Liver (tissue), 9 donors: ENCODE measurements around the gene CLUH. TPM values are rescaled to one million over a fixed set of nuclear protein-coding genes. Genes with fewer than 3 reads are reported as not detected.

Experiments
- DNase-seq: peaks from one replicate; pipeline ENCODE4 v3.0.0-alpha.2; 2017; ENCODE audit warnings: low spot score
- H3K27ac ChIP-seq, 2 donors: one replicate each; pipeline ENCODE4 v1.7.0; 2013; ENCODE audit warnings: inconsistent platforms in 2 of 2, low read length in 2 of 2, control low read depth in 1 of 2, low read depth in 1 of 2, mild to moderate bottlenecking in 1 of 2
- H3K27me3 ChIP-seq, 4 donors: one replicate each; pipeline versions ENCODE4 v1.6.1 to v1.7.0; 2013; ENCODE audit warnings: low read length in 3 of 4, inconsistent platforms in 1 of 4, mild to moderate bottlenecking in 1 of 4, moderate library complexity in 1 of 4; ENCODE audit not compliant: control insufficient read depth in 4 of 4, insufficient read depth in 4 of 4
- H3K36me3 ChIP-seq, 4 donors: one replicate each; pipeline versions ENCODE4 v1.6.1 to v1.7.0; 2013; ENCODE audit warnings: low read length in 3 of 4, mild to moderate bottlenecking in 3 of 4, low read depth in 1 of 4, moderate library complexity in 1 of 4; ENCODE audit not compliant: control insufficient read depth in 4 of 4, insufficient read depth in 3 of 4
- H3K4me1 ChIP-seq, 4 donors: one replicate each; pipeline versions ENCODE4 v1.6.1 to v1.7.0; 2013; ENCODE audit warnings: low read length in 3 of 4, mild to moderate bottlenecking in 3 of 4, moderate library complexity in 1 of 4; ENCODE audit not compliant: control insufficient read depth in 4 of 4, insufficient read depth in 4 of 4
- H3K4me3 ChIP-seq, 3 donors: one replicate each; pipeline versions ENCODE4 v1.6.1 to v1.7.0; 2013; ENCODE audit warnings: low read length in 3 of 3, control low read depth in 1 of 3, low read depth in 1 of 3, mild to moderate bottlenecking in 1 of 3
- H3K9ac ChIP-seq, 2 donors: one replicate each; pipeline ENCODE4 v1.7.0; 2013; ENCODE audit warnings: low read length in 2 of 2, mild to moderate bottlenecking in 2 of 2, moderate library complexity in 2 of 2, control low read depth in 1 of 2, low read depth in 1 of 2
- H3K9me3 ChIP-seq, 4 donors: one replicate each; pipeline versions ENCODE4 v1.6.1 to v1.7.0; 2013; ENCODE audit warnings: low read length in 3 of 4; ENCODE audit not compliant: control insufficient read depth in 4 of 4
- EGR1 ChIP-seq, 2 donors: IDR thresholded peaks; 2 replicates each; pipeline ENCODE4 v1.6.1; 2016 to 2018; ENCODE audit warnings: antibody characterized with exemption in 2 of 2, low read depth in 2 of 2
- FOXA2 ChIP-seq: IDR thresholded peaks from 2 replicates; pipeline ENCODE4 v1.6.1; 2016; ENCODE audit warnings: antibody characterized with exemption
- HNF4A ChIP-seq, 2 donors: conservative IDR thresholded peaks; 2 replicates each; pipeline ENCODE4 v1.6.1; 2016; ENCODE audit warnings: antibody characterized with exemption in 2 of 2, mild to moderate bottlenecking in 2 of 2
- NR2F2 ChIP-seq: IDR thresholded peaks from 2 replicates; pipeline ENCODE4 v1.6.1; 2016; ENCODE audit warnings: antibody characterized with exemption
- RAD21 ChIP-seq, 2 donors: IDR thresholded peaks; 2 replicates each; pipeline ENCODE4 v1.6.1; 2016; ENCODE audit warnings: antibody characterized with exemption in 2 of 2, mild to moderate bottlenecking in 2 of 2
- RXRA ChIP-seq, 2 donors: IDR thresholded peaks; 2 replicates each; pipeline ENCODE4 v1.6.1; 2017 to 2018; ENCODE audit warnings: antibody characterized with exemption in 2 of 2, mild to moderate bottlenecking in 1 of 2
- SP1 ChIP-seq: IDR thresholded peaks from 2 replicates; pipeline ENCODE4 v1.6.1; 2018; ENCODE audit warnings: antibody characterized with exemption, mild to moderate bottlenecking
- TAF1 ChIP-seq: conservative IDR thresholded peaks from 2 replicates; pipeline ENCODE4 v1.6.1; 2016; ENCODE audit warnings: antibody characterized with exemption, mild to moderate bottlenecking
- WGBS: extraction: QIAGEN DNeasy Blood & Tissue Kit; methylation state at CpG from one replicate; pipeline ENCODE4 v1.1.7; 2013; 5-methylcytosine and 5-hydroxymethylcytosine counted together
- polyA plus RNA-seq, 2 donors: library from polyadenylated mRNA; stranded (reverse) in 1 of 2; unstranded in 1 of 2; fragments of 200-250 nt in 1 of 2; fragments of >200 nt in 1 of 2; fragmentation: Nextera tagmentation in 1 of 2; extraction: Ambion mirVana in 1 of 2; gene quantifications; one replicate each; pipeline versions ENCODE4 v1.2.1 to v1.2.3, GENCODE V29; 2013 to 2015
- total RNA-seq, 2 donors: library from RNA; depleted of rRNA; stranded (reverse); fragments of >200 nt; gene quantifications; one replicate each; pipeline ENCODE4 v1.2.3, GENCODE V29; 2014
- TF ChIP-seq, protein P1 (sequence below): IDR thresholded peaks from 2 replicates; pipeline ENCODE4 v1.6.1; 2016; ENCODE audit warnings: antibody characterized with exemption, mild to moderate bottlenecking
- TF ChIP-seq, protein P2 (sequence below): IDR thresholded peaks from 2 replicates; pipeline ENCODE4 v1.6.1; 2016; ENCODE audit warnings: antibody characterized with exemption
- TF ChIP-seq, protein P3 (sequence below): IDR thresholded peaks from 2 replicates; pipeline ENCODE4 v1.6.1; 2016; ENCODE audit warnings: antibody characterized with exemption
- TF ChIP-seq, protein P4 (sequence below): fragments of 150-350 bp; IDR thresholded peaks from 2 replicates; pipeline ENCODE4 v1.5.1; 2017; ENCODE audit warnings: improper control_type of control experiment, low read depth, low read length; ENCODE audit not compliant: missing input control
- TF ChIP-seq, protein P5 (sequence below): IDR thresholded peaks from 2 replicates; pipeline ENCODE4 v1.6.1; 2016; ENCODE audit warnings: antibody characterized with exemption
- donor health status: healthy.
- donor health status: healthy.
- donor health status: healthy.
- donor health status: healthy.
- donor health status: healthy.

The CLUH gene
- total and polyA plus RNA-seq, 4 donors = 40.2 to 224 (median 102) TPM

DNA sequence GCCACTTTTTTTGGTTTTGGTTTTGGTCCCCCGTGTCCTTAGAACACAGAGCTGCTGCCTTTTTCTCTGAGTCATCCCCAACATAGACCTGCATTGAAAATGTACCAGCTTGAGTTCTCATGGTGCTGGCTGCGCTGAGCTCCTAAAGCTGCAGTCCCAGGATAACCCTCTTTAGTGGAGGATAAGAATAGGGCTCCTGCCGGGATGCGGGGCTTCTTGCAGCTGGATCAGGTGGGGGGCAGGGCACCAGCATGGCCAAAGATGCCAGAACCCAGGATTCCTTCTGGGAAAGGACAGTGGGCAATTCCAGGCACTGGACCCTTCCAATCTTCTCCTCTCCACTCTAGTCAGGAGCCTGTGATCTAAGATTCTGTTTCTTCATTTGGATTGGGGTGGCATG, 8.3 kb upstream of the CLUH start (continued):
- TF ChIP-seq, protein P1, sequence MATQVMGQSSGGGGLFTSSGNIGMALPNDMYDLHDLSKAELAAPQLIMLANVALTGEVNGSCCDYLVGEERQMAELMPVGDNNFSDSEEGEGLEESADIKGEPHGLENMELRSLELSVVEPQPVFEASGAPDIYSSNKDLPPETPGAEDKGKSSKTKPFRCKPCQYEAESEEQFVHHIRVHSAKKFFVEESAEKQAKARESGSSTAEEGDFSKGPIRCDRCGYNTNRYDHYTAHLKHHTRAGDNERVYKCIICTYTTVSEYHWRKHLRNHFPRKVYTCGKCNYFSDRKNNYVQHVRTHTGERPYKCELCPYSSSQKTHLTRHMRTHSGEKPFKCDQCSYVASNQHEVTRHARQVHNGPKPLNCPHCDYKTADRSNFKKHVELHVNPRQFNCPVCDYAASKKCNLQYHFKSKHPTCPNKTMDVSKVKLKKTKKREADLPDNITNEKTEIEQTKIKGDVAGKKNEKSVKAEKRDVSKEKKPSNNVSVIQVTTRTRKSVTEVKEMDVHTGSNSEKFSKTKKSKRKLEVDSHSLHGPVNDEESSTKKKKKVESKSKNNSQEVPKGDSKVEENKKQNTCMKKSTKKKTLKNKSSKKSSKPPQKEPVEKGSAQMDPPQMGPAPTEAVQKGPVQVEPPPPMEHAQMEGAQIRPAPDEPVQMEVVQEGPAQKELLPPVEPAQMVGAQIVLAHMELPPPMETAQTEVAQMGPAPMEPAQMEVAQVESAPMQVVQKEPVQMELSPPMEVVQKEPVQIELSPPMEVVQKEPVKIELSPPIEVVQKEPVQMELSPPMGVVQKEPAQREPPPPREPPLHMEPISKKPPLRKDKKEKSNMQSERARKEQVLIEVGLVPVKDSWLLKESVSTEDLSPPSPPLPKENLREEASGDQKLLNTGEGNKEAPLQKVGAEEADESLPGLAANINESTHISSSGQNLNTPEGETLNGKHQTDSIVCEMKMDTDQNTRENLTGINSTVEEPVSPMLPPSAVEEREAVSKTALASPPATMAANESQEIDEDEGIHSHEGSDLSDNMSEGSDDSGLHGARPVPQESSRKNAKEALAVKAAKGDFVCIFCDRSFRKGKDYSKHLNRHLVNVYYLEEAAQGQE = no peak

DNA sequence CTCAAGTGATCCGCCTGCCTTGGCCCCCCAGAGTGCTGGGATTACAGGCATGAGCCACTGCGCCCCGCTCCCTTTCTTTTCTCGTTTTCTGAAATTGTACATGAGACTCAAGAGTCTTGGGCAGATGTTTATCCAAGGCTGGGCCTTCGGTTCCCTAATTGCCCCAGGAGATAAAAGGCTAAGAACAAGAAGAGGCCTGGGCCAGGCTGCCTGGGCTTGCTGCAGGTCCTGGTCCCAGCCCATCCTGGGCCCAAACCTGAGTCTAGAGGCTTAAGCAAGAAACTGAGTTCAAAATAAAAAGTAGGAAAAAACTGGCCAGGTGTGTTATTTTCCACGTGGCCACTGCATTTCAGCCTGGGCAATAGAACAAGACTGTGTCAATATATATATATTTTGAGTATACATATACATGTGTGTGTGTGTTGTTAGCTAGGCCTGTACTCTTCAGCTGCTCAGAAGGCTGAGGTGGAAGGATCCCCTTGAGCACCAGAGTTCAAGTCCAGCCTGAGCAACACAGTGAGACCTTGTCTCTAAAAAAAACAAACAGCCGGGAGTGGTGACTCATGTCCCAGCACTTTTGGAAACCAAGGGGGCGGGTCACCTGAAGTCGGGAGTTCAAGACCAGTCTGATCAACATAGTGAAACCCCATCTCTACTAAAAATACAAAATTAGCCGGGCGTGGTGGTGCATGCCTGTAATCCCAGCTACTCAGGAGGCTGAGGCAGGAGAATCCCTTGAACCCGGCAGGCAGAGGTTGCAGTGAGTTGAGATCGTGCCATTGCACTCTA, 6.8 kb upstream of the CLUH start:
- no peaks in the 10 kb centered on the region for H3K36me3 ChIP-seq
- 84% methylated on average over 13 of the region's 13 CpGs for WGBS
- no peak overlapping the region for H3K27ac ChIP-seq
- no peak overlapping the region for H3K9ac ChIP-seq
- H3K27me3 ChIP-seq = peaks cover 0 to 2% (median 0%) of the 10 kb centered on the region in 4 donors
- no peaks in the 10 kb centered on the region for H3K4me1 ChIP-seq
- H3K9me3 ChIP-seq = no peaks in the 10 kb centered on the region
- TF ChIP-seq, protein P2, sequence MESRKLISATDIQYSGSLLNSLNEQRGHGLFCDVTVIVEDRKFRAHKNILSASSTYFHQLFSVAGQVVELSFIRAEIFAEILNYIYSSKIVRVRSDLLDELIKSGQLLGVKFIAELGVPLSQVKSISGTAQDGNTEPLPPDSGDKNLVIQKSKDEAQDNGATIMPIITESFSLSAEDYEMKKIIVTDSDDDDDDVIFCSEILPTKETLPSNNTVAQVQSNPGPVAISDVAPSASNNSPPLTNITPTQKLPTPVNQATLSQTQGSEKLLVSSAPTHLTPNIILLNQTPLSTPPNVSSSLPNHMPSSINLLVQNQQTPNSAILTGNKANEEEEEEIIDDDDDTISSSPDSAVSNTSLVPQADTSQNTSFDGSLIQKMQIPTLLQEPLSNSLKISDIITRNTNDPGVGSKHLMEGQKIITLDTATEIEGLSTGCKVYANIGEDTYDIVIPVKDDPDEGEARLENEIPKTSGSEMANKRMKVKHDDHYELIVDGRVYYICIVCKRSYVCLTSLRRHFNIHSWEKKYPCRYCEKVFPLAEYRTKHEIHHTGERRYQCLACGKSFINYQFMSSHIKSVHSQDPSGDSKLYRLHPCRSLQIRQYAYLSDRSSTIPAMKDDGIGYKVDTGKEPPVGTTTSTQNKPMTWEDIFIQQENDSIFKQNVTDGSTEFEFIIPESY = no peak
- TF ChIP-seq TAF1 = no peak
- no peak for DNase-seq
- H3K4me3 ChIP-seq = no peak overlapping the region

DNA sequence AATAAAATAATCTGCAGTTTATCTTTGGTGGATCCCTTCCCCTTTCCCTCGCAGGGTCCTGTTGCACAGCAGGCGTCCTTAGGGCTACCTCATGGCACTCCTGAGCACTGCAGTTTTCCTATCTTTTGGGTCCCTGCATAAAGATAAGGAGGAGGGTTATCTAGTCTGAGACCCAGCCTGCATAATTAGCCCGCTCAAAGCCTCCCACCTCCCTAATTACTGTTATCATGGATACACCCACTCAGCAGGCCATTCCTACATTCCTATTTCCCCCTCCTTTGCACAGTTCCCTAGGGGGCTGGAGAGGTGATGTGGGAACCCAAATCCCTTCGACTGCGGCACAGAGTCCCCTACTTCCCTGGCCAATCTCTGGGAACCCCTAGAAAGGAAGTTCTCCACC, 5.1 kb upstream of the CLUH start:
- TF ChIP-seq, protein P3, sequence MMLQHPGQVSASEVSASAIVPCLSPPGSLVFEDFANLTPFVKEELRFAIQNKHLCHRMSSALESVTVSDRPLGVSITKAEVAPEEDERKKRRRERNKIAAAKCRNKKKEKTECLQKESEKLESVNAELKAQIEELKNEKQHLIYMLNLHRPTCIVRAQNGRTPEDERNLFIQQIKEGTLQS = no peak
- TF ChIP-seq, protein P2 = no peak
- TF ChIP-seq FOXA2 = no peak
- no peak for TF ChIP-seq RAD21 (IDR thresholded peaks at IDR 0.05)
- TF ChIP-seq, protein P4, sequence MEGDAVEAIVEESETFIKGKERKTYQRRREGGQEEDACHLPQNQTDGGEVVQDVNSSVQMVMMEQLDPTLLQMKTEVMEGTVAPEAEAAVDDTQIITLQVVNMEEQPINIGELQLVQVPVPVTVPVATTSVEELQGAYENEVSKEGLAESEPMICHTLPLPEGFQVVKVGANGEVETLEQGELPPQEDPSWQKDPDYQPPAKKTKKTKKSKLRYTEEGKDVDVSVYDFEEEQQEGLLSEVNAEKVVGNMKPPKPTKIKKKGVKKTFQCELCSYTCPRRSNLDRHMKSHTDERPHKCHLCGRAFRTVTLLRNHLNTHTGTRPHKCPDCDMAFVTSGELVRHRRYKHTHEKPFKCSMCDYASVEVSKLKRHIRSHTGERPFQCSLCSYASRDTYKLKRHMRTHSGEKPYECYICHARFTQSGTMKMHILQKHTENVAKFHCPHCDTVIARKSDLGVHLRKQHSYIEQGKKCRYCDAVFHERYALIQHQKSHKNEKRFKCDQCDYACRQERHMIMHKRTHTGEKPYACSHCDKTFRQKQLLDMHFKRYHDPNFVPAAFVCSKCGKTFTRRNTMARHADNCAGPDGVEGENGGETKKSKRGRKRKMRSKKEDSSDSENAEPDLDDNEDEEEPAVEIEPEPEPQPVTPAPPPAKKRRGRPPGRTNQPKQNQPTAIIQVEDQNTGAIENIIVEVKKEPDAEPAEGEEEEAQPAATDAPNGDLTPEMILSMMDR = no peak
- no peak for TF ChIP-seq NR2F2
- TF ChIP-seq SP1 = no peak
- TF ChIP-seq HNF4A (conservative IDR thresholded peaks at IDR 0.05) = no peak
- no peak for TF ChIP-seq EGR1 (IDR thresholded peaks at IDR 0.05; ENCODE audit: low read depth in 2 of 2)
- no peak for TF ChIP-seq TAF1
- TF ChIP-seq RXRA (IDR thresholded peaks at IDR 0.05) = no peak
- TF ChIP-seq, protein P5, sequence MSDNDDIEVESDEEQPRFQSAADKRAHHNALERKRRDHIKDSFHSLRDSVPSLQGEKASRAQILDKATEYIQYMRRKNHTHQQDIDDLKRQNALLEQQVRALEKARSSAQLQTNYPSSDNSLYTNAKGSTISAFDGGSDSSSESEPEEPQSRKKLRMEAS = no peak
- WGBS = 85% methylated on average over 5 of the region's 5 CpGs
- no peaks in the 10 kb centered on the region for H3K9me3 ChIP-seq

More for the DNA sequence above, 5.1 kb upstream of the CLUH start:
- no peak overlapping the region for H3K27ac ChIP-seq
- H3K27me3 ChIP-seq = no peaks in the 10 kb centered on the region
- H3K4me3 ChIP-seq = no peak overlapping the region
- DNase-seq = no peak
- H3K4me1 ChIP-seq = peaks cover 2 to 8% (median 6%) of the 10 kb centered on the region in 4 donors
- no peak overlapping the region for H3K9ac ChIP-seq
- H3K36me3 ChIP-seq = no peaks in the 10 kb centered on the region
